Lower lobe of right lung (tissue), 2 donors: ENCODE data around the gene LENG8. TPM values are rescaled to one million over a fixed set of nuclear protein-coding genes. Genes with fewer than 3 reads are reported as not detected.

Source experiments
- ATAC-seq, 2 donors: fragments of 200-7000 bp; cut with Tn5 transposase; one replicate each; pipeline ENCODE4 v1.9.1; 2020 to 2022; ENCODE audit warnings: mild to moderate bottlenecking in 2 of 2, moderate library complexity in 2 of 2
- DNase-seq: peaks from one replicate; pipeline ENCODE4 v3.0.0-alpha.2; 2020
- H3K27ac ChIP-seq: fragments of 200-600 bp; one replicate; pipeline ENCODE4 v1.8.0; 2022
- H3K27me3 ChIP-seq: fragments of 200-600 bp; one replicate; pipeline ENCODE4 v1.8.0; 2022; ENCODE audit warnings: low read depth
- H3K36me3 ChIP-seq: fragments of 200-600 bp; one replicate; pipeline ENCODE4 v1.8.0; 2022; ENCODE audit warnings: mild to moderate bottlenecking
- H3K4me1 ChIP-seq: fragments of 200-600 bp; one replicate; pipeline ENCODE4 v1.8.0; 2022
- H3K4me3 ChIP-seq: fragments of 200-600 bp; one replicate; pipeline ENCODE4 v1.8.0; 2022; ENCODE audit warnings: mild to moderate bottlenecking
- H3K9me3 ChIP-seq: fragments of 200-600 bp; one replicate; pipeline ENCODE4 v1.8.0; 2022
- CTCF ChIP-seq: fragments of 200-600 bp; IDR thresholded peaks from one replicate; pipeline ENCODE4 v1.8.0; 2022; ENCODE audit warnings: antibody characterized with exemption, mild to moderate bottlenecking
- intact Hi-C: fragments of 100-400 bp; cut with DNase I; formaldehyde crosslinking; loops from one replicate; pipeline ENCODE4 v1.11.0; 2022
- total RNA-seq: library from RNA; stranded (reverse); fragmentation: NEBNext Ultra II Directional; extraction: Animal tissue kit (Norgen Biotek cat#: 25700); gene quantifications from one replicate; pipeline ENCODE4 v1.2.1, GENCODE V29; 2021
- donor health status: DM: no; HTN: yes; CAD: no; lungs with severe emphysema.

Gene LENG8
- total RNA-seq, 1 donor from 2014 or later: 183 TPM

- Histone ChIP-seq H3K4me3 (no peak overlapping the region), H3K27me3 (peaks cover 82% of the 10 kb centered on the region), H3K4me1 (no peaks in the 10 kb centered on the region), H3K27ac (no peak overlapping the region), H3K36me3 (no peaks in the 10 kb centered on the region), H3K9me3 (no peaks in the 10 kb centered on the region)
- ATAC-seq: no peak
- no peak for TF ChIP-seq CTCF
- intact Hi-C loops: no loop called here
- DNase-seq: no peak
These were observed 24.8 kb upstream of the LENG8 start for GRCh38 chr19:54424201-54424600.

GRCh38 chr19:54424660-54425381 is 24.2 kb upstream of the LENG8 start:
- peaks cover 80% of the 10 kb centered on the region for H3K27me3 ChIP-seq
- H3K4me1 ChIP-seq: no peaks in the 10 kb centered on the region
- no peak overlapping the region for H3K4me3 ChIP-seq
- H3K36me3 ChIP-seq: no peaks in the 10 kb centered on the region
- TF ChIP-seq CTCF: no peak
- intact Hi-C loops: no loop called here
- no peak overlapping the region for H3K27ac ChIP-seq
- H3K9me3 ChIP-seq: no peaks in the 10 kb centered on the region
- no peak for DNase-seq
- ATAC-seq: no peak

GRCh38 chr19:54425382-54425723 is 23.6 kb upstream of the LENG8 start:
- Histone ChIP-seq H3K27me3 (peaks cover 80% of the 10 kb centered on the region), H3K4me3 (no peak overlapping the region), H3K36me3 (no peaks in the 10 kb centered on the region), H3K4me1 (peaks cover 3% of the 10 kb centered on the region), H3K9me3 (no peaks in the 10 kb centered on the region), H3K27ac (no peak overlapping the region)
- intact Hi-C loops: no loop called here
- no peak for ATAC-seq
- TF ChIP-seq CTCF: no peak
- DNase-seq: no peak

GRCh38 chr19:54426291-54426931 is 22.6 kb upstream of the LENG8 start:
- no peaks in the 10 kb centered on the region for H3K9me3 ChIP-seq
- H3K4me3 ChIP-seq: no peak overlapping the region
- TF ChIP-seq CTCF: no peak
- H3K4me1 ChIP-seq: peaks cover 14% of the 10 kb centered on the region
- no peaks in the 10 kb centered on the region for H3K36me3 ChIP-seq
- DNase-seq (no peak), ATAC-seq (no peak)
- intact Hi-C loops: no loop called here
- H3K27me3 ChIP-seq: peaks cover 72% of the 10 kb centered on the region
- H3K27ac ChIP-seq: no peak overlapping the region

GRCh38 chr19:54427586-54427985 is 21.4 kb upstream of the LENG8 start:
- DNase-seq: no peak
- peaks cover 17% of the 10 kb centered on the region for H3K4me1 ChIP-seq
- TF ChIP-seq CTCF: no peak
- intact Hi-C loops: no loop called here
- no peak overlapping the region for H3K27ac ChIP-seq
- no peak for ATAC-seq
- peaks cover 60% of the 10 kb centered on the region for H3K27me3 ChIP-seq
- no peaks in the 10 kb centered on the region for H3K9me3 ChIP-seq
- no peak overlapping the region for H3K4me3 ChIP-seq
- no peaks in the 10 kb centered on the region for H3K36me3 ChIP-seq
